ENCODE data around the gene CD8A. TPM values are rescaled to one million over a fixed set of nuclear protein-coding genes. Genes with fewer than 3 reads are reported as not detected.

The CD8A gene
- total and polyA plus RNA-seq, 4 donors = 1.5 to 3.9 (median 3.2) TPM

DNA sequence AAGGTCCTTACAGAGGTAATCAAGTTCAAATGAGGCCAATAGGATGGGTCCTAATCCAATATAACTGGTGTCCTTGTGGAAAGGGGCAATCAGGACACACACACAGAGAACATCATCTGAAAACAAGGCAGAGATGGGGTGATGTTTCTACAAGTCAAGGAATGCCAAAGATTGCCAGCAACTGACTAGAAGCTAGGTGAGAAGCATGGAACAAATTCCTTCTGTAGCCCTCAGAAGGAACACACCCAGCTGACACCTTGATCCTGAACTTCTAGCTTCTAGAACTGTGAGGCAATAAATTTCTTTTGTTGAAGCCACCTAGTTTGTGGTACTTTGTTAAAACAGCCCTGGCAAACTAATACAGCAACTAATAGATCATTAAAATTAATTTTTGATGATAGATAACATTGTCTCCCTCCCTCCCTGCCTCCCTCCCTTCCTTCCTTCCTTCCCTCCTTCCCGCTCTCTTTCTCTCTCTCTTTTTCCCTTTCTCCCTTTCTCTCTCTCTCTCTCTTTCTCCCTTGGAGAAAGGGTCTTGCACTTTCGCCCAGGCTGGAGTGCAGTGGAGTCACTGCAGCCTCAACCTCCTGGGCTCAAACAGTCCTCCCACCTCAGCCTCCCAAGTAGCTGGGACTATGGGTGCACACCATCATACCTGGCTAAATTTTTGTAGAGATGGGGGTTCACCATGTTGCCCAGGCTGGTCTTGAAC is 10.3 kb upstream of the CD8A start:
- no peaks in the 10 kb centered on the region for H3K27me3 ChIP-seq (ENCODE audit: control insufficient read depth in 1 of 2, insufficient read depth in 2 of 2, low read length in 1 of 2)
- intact Hi-C loops (cut with DNase I) = no loop called here
- no peaks in the 10 kb centered on the region for H3K36me3 ChIP-seq (ENCODE audit: control insufficient read depth in 1 of 2, insufficient read depth in 2 of 2, low read length in 1 of 2)
- H3K27ac ChIP-seq (ENCODE audit: low read depth in 1 of 2, low read length in 2 of 2) = no peak overlapping the region
- H3K9me3 ChIP-seq (ENCODE audit: control insufficient read depth, low read length) = peaks cover 7% of the 10 kb centered on the region
- H3K4me1 ChIP-seq (ENCODE audit: control insufficient read depth in 1 of 2, insufficient read depth in 2 of 2, low read length in 2 of 2) = no peaks in the 10 kb centered on the region
- H3K4me3 ChIP-seq (ENCODE audit: low read length in 2 of 2) = no peak overlapping the region
- no peak for ATAC-seq (ENCODE audit: low FRiP score)
- WGBS, 2 donors = 86 to 90% methylated on average over 2 of the region's 2 CpGs
- DNase-seq = no peak

- ATAC-seq (ENCODE audit: low FRiP score) (no peak), DNase-seq (no peak)
- intact Hi-C loops (cut with DNase I) = no loop called here
- no peaks in the 10 kb centered on the region for H3K27me3 ChIP-seq (ENCODE audit: control insufficient read depth in 1 of 2, insufficient read depth in 2 of 2, low read length in 1 of 2)
- H3K9me3 ChIP-seq (ENCODE audit: control insufficient read depth, low read length) = peaks cover 10% of the 10 kb centered on the region
- H3K4me3 ChIP-seq (ENCODE audit: low read length in 2 of 2) = no peak overlapping the region
- H3K36me3 ChIP-seq (ENCODE audit: control insufficient read depth in 1 of 2, insufficient read depth in 2 of 2, low read length in 1 of 2) = no peaks in the 10 kb centered on the region
- H3K27ac ChIP-seq (ENCODE audit: low read depth in 1 of 2, low read length in 2 of 2) = no peak overlapping the region
- H3K4me1 ChIP-seq (ENCODE audit: control insufficient read depth in 1 of 2, insufficient read depth in 2 of 2, low read length in 2 of 2) = no peaks in the 10 kb centered on the region
- 45% methylated on average over 2 of the region's 2 CpGs for WGBS, 2 donors
These were observed 4.1 kb upstream of the CD8A start for GRCh38 chr2:86794861-86795260.

- DNase-seq (no peak), ATAC-seq (ENCODE audit: low FRiP score) (no peak)
- H3K9me3 ChIP-seq (ENCODE audit: control insufficient read depth, low read length) = peaks cover 10% of the 10 kb centered on the region
- H3K4me3 ChIP-seq (ENCODE audit: low read length in 2 of 2) = no peak overlapping the region
- 91 to 95% methylated on average over 4 of the region's 4 CpGs for WGBS, 2 donors
- H3K4me1 ChIP-seq (ENCODE audit: control insufficient read depth in 1 of 2, insufficient read depth in 2 of 2, low read length in 2 of 2) = no peaks in the 10 kb centered on the region
- H3K27ac ChIP-seq (ENCODE audit: low read depth in 1 of 2, low read length in 2 of 2) = no peak overlapping the region
- H3K36me3 ChIP-seq (ENCODE audit: control insufficient read depth in 1 of 2, insufficient read depth in 2 of 2, low read length in 1 of 2) = no peaks in the 10 kb centered on the region
- intact Hi-C loops (cut with DNase I) = no loop called here
- H3K27me3 ChIP-seq (ENCODE audit: control insufficient read depth in 1 of 2, insufficient read depth in 2 of 2, low read length in 1 of 2) = no peaks in the 10 kb centered on the region
These were observed 3.0 kb upstream of the CD8A start for GRCh38 chr2:86793752-86794151.

DNA sequence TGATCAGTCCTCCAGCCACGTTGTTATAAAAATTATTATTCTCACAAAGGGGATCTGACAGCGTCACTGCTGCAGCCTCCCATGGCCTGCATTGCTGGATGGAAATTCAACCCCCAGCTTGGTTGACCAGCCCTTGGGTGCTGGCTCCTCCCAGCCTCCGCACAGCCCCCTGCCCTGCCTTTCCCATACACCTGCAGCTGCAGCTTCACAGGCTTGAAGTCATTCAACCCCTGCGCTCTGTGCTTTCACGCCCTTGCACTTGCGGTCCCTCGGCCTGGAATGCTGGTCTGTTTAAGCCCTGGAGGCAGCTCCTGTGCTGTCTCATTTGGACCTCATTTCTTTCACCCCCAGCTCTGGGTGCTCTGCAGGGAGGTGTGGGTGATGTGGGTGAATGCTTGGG is 860 bp upstream of the CD8A start:
- no peak for ATAC-seq (ENCODE audit: low FRiP score)
- Histone ChIP-seq H3K4me3 (ENCODE audit: low read length in 2 of 2) (no peak overlapping the region), H3K27me3 (ENCODE audit: control insufficient read depth in 1 of 2, insufficient read depth in 2 of 2, low read length in 1 of 2) (no peaks in the 10 kb centered on the region), H3K9me3 (ENCODE audit: control insufficient read depth, low read length) (peaks cover 3% of the 10 kb centered on the region), H3K4me1 (ENCODE audit: control insufficient read depth in 1 of 2, insufficient read depth in 2 of 2, low read length in 2 of 2) (peaks cover 0 to 2% of the 10 kb centered on the region in 2 donors), H3K27ac (ENCODE audit: low read depth in 1 of 2, low read length in 2 of 2) (no peak overlapping the region), H3K36me3 (ENCODE audit: control insufficient read depth in 1 of 2, insufficient read depth in 2 of 2, low read length in 1 of 2) (no peaks in the 10 kb centered on the region)
- 84% methylated on average over 7 of the region's 7 CpGs for WGBS, 2 donors
- intact Hi-C loops (cut with DNase I) = no loop called here
- DNase-seq = no peak

DNA sequence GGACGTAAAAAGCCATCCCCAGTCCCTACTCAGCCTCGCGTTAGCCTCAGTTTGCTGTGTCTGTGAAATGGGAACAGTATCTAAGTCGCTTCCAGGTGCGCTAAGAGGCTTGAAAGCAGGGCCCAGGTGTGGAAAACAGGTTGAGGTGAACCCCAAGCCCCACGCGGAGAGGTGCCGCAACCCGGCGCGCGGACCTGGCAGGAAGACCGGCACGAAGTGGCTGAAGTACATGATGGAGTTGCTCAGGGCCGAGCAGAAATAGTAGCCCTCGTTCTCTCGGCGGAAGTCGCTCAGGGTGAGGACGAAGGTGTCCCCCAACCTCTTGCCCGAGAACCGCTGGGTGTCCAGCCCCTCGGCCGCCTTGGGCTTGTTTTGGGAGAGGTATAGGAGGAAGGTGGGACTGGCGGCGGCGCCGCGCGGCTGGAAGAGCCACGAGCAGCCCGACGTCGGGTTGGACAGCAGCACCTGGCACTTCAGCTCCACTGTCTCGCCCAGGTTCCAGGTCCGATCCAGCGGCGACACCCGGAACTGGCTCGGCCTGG is 508 bp downstream of the CD8A start:
- DNase-seq (no peak), ATAC-seq (ENCODE audit: low FRiP score) (peak; percentile 37)
- H3K36me3 ChIP-seq (ENCODE audit: control insufficient read depth in 1 of 2, insufficient read depth in 2 of 2, low read length in 1 of 2) = no peaks in the 10 kb centered on the region
- H3K4me1 ChIP-seq (ENCODE audit: control insufficient read depth in 1 of 2, insufficient read depth in 2 of 2, low read length in 2 of 2) = peaks cover 0 to 2% of the 10 kb centered on the region in 2 donors
- no peak overlapping the region for H3K4me3 ChIP-seq (ENCODE audit: low read length in 2 of 2)
- 3 to 5% methylated on average over 39 to 40 of the region's 40 CpGs for WGBS, 2 donors
- peaks cover 3% of the 10 kb centered on the region for H3K9me3 ChIP-seq (ENCODE audit: control insufficient read depth, low read length)
- no peaks in the 10 kb centered on the region for H3K27me3 ChIP-seq (ENCODE audit: control insufficient read depth in 1 of 2, insufficient read depth in 2 of 2, low read length in 1 of 2)
- H3K27ac ChIP-seq (ENCODE audit: low read depth in 1 of 2, low read length in 2 of 2) = no peak overlapping the region
- intact Hi-C loops (cut with DNase I) = no loop called here

- DNase-seq (no peak), ATAC-seq (ENCODE audit: low FRiP score) (no peak)
- no peak overlapping the region for H3K4me3 ChIP-seq (ENCODE audit: low read length in 2 of 2)
- 6 to 7% methylated on average over 37 to 40 of the region's 40 CpGs for WGBS, 2 donors
- no peak overlapping the region for H3K27ac ChIP-seq (ENCODE audit: low read depth in 1 of 2, low read length in 2 of 2)
- intact Hi-C loops (cut with DNase I) = no loop called here
- no peaks in the 10 kb centered on the region for H3K9me3 ChIP-seq (ENCODE audit: control insufficient read depth, low read length)
- H3K36me3 ChIP-seq (ENCODE audit: control insufficient read depth in 1 of 2, insufficient read depth in 2 of 2, low read length in 1 of 2) = no peaks in the 10 kb centered on the region
- H3K4me1 ChIP-seq (ENCODE audit: control insufficient read depth in 1 of 2, insufficient read depth in 2 of 2, low read length in 2 of 2) = peaks cover 0 to 2% of the 10 kb centered on the region in 2 donors
- H3K27me3 ChIP-seq (ENCODE audit: control insufficient read depth in 1 of 2, insufficient read depth in 2 of 2, low read length in 1 of 2) = no peaks in the 10 kb centered on the region
These were observed 1.0 kb downstream of the CD8A start for GRCh38 chr2:86789687-86790133.

- ATAC-seq (ENCODE audit: low FRiP score) (no peak), DNase-seq (peak; percentile 59 to 83)
These were observed 1.6 kb downstream of the CD8A start for GRCh38 chr2:86788881-86789686.

DNA sequence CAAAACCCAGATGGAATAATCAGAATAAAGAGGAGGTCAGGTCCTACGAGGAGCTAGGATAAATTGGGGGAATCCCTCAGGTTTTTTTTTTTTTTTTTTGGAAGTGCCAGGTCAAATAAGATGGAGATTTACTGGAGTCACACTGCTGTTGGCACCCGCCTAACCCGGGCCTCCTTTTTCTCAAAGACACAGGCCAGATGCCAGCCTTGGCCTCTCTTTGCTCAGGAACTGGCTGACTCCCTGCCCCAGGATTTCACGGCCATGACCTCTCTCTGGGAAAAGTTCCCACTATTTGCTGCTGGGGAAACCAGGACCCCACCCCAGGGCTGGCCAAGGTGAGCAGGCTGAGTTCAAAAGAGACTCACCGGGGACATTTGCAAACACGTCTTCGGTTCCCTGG is 2.5 kb downstream of the CD8A start:
- Histone ChIP-seq H3K27me3 (ENCODE audit: control insufficient read depth in 1 of 2, insufficient read depth in 2 of 2, low read length in 1 of 2) (no peaks in the 10 kb centered on the region), H3K27ac (ENCODE audit: low read depth in 1 of 2, low read length in 2 of 2) (no peak overlapping the region), H3K36me3 (ENCODE audit: control insufficient read depth in 1 of 2, insufficient read depth in 2 of 2, low read length in 1 of 2) (no peaks in the 10 kb centered on the region), H3K4me3 (ENCODE audit: low read length in 2 of 2) (no peak overlapping the region), H3K9me3 (ENCODE audit: control insufficient read depth, low read length) (no peaks in the 10 kb centered on the region), H3K4me1 (ENCODE audit: control insufficient read depth in 1 of 2, insufficient read depth in 2 of 2, low read length in 2 of 2) (peaks cover 0 to 2% of the 10 kb centered on the region in 2 donors)
- ATAC-seq (ENCODE audit: low FRiP score) (peak; percentile 53), DNase-seq (peak in 1 of 2 donors; percentile 69)
- 4 to 5% methylated on average over 7 of the region's 7 CpGs for WGBS, 2 donors
- intact Hi-C loops (cut with DNase I) = no loop called here

More at GRCh38 chr2:86788881-86789686, 1.6 kb downstream of the CD8A start:
- intact Hi-C loops (cut with DNase I) = no loop called here
- H3K27me3 ChIP-seq (ENCODE audit: control insufficient read depth in 1 of 2, insufficient read depth in 2 of 2, low read length in 1 of 2) = no peaks in the 10 kb centered on the region
- no peak overlapping the region for H3K27ac ChIP-seq (ENCODE audit: low read depth in 1 of 2, low read length in 2 of 2)
- 3% methylated on average over 64 of the region's 64 CpGs for WGBS, 2 donors
- no peaks in the 10 kb centered on the region for H3K9me3 ChIP-seq (ENCODE audit: control insufficient read depth, low read length)
- H3K4me1 ChIP-seq (ENCODE audit: control insufficient read depth in 1 of 2, insufficient read depth in 2 of 2, low read length in 2 of 2) = peaks cover 0 to 2% of the 10 kb centered on the region in 2 donors
- H3K36me3 ChIP-seq (ENCODE audit: control insufficient read depth in 1 of 2, insufficient read depth in 2 of 2, low read length in 1 of 2) = no peaks in the 10 kb centered on the region
- no peak overlapping the region for H3K4me3 ChIP-seq (ENCODE audit: low read length in 2 of 2)

Data from aorta (tissue), 5 donors.